NCI-H187 treated with DMSO at 0.1 percent for 48 hours (cell line): ENCODE results near the gene PORCN.
"Not testable (repeated sequence)": the region's sequence is repeated elsewhere in the genome, so short reads cannot be mapped to it uniquely, and the experiment has no call there.

Experiments used
- DNase-seq: peaks from one replicate; lab custom pipeline; 2025; lab: John Stamatoyannopoulos, UW

PORCN gene

GRCh38 chrX:48540480-48540879 is 31.7 kb downstream of the PORCN start:
- DNase-seq: no peak

- no peak for DNase-seq
Observed at GRCh38 chrX:48541140-48541814, 32.5 kb downstream of the PORCN start.

- DNase-seq: no peak
Observed at GRCh38 chrX:48548871-48549270, 40.1 kb downstream of the PORCN start.

GRCh38 chrX:48555731-48556325 is 47.0 kb downstream of the PORCN start:
- DNase-seq: not testable (repeated sequence)

- no peak for DNase-seq
Observed at GRCh38 chrX:48558271-48558670, 49.5 kb downstream of the PORCN start.

- no peak for DNase-seq
Observed at GRCh38 chrX:48559636-48560035, 50.8 kb downstream of the PORCN start.

- DNase-seq: no peak
Observed at GRCh38 chrX:48560056-48560455, 51.3 kb downstream of the PORCN start.

GRCh38 chrX:48560681-48561080 is 51.9 kb downstream of the PORCN start:
- DNase-seq: no peak

GRCh38 chrX:48569958-48570357 is 61.2 kb downstream of the PORCN start:
- no peak for DNase-seq
